ENCODE data around the gene FZD7. TPM values are rescaled to one million over a fixed set of nuclear protein-coding genes. Genes with fewer than 3 reads are reported as not detected.

Gene FZD7
- total RNA-seq, 1 donor from 2014 or later = 0.75 TPM

GRCh38 chr2:202009581-202009980 is 24.1 kb upstream of the FZD7 start:
- ATAC-seq (no peak), DNase-seq (ENCODE audit: low spot score) (no peak)

DNA sequence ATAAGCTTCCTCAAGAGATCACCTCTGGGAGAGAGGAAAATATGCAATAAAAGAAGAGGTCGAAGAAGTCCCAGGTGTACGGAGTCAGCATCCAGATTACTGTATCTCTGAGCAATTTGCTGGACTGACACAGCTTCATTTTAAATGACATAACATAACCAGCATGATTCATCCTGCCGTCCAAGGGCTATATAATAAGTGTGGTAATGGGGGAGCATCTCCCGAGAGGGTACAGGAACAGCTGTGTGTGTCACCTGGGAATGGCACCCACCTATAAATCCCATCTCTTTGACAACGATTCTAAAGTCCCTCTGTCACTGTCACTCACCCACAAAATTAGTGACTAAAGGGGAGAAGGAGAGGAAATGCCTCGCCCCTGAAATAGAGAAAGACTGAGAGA is 19.3 kb upstream of the FZD7 start:
- DNase-seq (ENCODE audit: low spot score) (no peak), ATAC-seq (no peak)

GRCh38 chr2:202014759-202015211 is 18.9 kb upstream of the FZD7 start:
- DNase-seq (ENCODE audit: low spot score) (no peak), ATAC-seq (no peak)

DNA sequence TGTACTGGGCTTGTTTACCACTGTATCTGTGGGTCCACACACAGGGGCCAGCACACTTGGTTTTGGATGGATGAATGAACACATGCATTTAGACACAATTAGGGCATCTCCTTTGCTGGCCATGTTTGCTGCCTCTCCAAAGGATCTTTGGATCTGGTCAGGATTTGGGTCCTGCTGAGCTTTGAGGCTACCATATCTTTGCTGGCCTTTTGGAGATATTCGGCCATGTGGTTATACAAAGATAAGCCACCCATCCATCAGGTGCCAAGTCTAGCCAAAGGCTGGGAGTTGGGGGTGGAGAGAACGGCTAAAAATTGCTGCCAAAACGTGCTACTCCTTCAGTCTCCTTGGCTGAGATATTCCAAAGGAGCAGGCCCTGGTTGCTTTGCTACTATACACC is 18.2 kb upstream of the FZD7 start:
- no peak for ATAC-seq

GRCh38 chr2:202016579-202017227 is 17.0 kb upstream of the FZD7 start:
- no peak for ATAC-seq
- DNase-seq (ENCODE audit: low spot score) = no peak

More for the DNA sequence above, 18.2 kb upstream of the FZD7 start:
- DNase-seq (ENCODE audit: low spot score) = no peak

DNA sequence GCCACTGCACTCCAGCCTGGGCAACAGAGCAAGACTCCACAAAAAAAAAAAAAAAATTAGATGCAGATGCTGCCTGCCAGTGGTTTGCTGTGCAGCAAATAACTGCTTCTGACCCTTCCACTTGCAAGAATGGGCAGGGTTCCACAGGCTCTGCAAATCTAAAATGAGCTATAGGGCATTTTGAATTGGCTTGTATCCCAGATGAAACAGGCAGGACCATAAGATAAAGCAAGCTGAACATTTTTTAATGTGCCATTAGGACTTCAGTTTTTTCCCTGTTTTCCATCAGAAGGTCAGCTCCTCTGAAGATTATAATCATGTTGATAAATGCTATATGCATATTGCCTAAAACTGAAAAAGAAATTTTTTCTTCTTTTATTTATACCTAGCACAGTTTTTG is 15.7 kb upstream of the FZD7 start:
- ATAC-seq (no peak), DNase-seq (ENCODE audit: low spot score) (no peak)

DNA sequence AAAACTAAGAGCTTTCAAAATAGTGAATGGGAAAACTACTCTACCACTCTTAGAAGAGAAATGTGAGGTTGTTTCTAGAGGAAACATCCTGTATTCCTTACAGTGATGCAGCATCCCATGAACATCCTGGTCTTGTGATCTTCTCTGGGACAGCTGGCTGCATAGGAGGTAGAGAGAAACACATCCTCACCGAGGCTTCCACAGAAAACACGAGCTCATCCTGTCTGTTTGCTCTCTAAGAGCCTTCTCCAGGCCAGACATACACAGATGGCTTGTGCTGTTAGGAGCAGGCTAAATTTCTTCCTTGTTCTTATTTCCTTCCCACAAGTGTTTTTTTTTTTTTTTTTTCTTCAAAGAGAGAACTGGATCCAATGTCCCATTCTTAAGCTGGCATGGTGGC is 14.7 kb upstream of the FZD7 start:
- no peak for ATAC-seq

DNA sequence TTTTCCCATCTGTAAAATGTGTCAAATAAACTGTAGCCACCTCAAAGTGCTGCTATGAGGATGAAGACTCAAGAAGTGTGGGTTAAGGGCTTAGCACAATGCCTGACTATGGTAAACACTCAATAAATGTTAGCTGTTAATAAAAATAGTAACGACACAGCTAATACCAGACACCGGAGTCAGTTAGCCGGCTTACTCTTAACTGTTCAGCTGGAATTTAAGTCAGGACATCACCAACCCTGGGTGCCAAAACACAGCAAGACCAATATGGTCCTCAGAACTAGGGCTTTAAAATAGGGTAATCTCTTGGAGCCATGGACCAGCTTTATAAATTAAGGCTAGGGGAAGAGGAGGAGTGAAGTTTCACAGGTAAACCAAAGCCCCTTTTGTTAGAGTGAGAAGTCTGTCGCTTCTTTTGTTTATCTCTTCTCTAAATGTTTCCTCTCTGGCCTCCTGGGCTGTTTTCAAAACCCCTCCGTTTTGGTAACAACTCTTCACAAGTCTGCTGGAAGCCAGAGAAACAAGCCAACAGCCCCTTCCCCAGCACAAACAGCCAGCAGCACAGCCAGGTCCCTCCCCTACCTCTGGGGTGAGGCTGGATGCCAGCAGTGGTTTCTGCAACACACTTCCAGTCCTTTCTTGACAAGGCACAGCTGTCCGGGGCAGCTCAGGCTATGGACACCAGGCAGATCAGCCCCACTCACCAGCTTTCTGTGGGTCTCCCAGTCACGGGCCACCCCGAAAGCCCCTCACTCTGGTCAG is 13.8 kb upstream of the FZD7 start:
- DNase-seq (ENCODE audit: low spot score) (no peak), ATAC-seq (no peak)

More for the DNA sequence above, 14.7 kb upstream of the FZD7 start:
- no peak for DNase-seq (ENCODE audit: low spot score)

GRCh38 chr2:202022755-202023154 is 10.9 kb upstream of the FZD7 start:
- DNase-seq (ENCODE audit: low spot score) (no peak), ATAC-seq (no peak)

GRCh38 chr2:202023198-202023903 is 10.3 kb upstream of the FZD7 start:
- DNase-seq (ENCODE audit: low spot score) = no peak
- no peak for ATAC-seq

DNA sequence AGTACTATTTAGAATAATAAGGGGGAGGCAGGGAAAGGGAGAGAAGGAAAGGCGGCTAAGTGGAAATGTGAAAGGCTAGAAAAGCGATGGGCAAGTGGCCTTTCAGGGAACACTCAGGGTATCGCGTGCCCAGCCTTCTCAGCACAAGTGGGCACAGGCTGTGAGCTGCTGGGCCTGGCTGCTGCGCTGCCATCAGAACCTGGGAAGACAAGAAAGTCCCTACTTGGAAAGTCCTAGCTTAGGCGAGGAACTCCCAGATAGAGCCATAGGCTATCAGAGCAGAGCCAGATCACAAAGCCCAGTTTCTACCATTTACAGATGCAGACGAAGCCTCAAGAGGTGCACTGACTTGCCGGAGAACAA is 9.8 kb upstream of the FZD7 start:
- DNase-seq (ENCODE audit: low spot score) (no peak), ATAC-seq (no peak)

- ATAC-seq = no peak
- DNase-seq (ENCODE audit: low spot score) = no peak
Observed at GRCh38 chr2:202024871-202025270, 8.8 kb upstream of the FZD7 start.

DNA sequence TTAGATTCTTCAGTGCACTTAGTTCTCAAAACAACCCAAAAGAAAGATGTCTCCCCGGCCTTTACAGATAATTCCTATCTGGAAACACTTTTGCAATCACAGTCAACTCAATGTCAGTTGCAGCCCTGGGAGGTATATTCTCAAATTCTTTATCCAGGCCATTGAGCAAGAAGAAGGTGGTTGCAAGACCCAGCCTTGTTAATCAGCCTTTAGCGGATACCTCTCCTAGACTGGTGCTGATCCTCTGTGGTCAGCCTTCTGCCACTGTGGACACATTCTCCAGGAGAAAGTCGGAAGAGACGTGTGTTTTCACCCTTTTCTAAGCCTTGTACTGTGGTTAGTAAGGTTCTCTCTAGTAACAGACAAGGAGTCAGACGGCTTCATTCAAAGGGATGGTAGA is 7.8 kb upstream of the FZD7 start:
- no peak for ATAC-seq

DNA sequence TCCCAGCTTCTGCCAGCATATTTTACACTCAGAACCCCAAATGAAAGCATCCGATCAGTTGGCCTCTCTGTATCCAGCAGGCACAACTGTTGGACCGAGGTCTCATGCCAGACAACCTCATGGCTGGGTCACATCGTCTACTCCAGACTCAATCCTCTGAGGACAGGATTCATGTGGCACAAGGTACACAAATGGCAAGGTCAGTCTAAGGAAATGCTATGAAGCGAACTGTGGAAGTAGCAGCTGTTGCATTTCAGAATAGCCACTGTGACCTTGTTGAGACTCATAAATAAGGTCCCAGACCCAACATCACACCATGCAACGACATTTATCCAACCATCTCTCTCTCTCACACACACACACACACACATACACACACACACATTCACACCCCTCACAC is 7.1 kb upstream of the FZD7 start:
- DNase-seq (ENCODE audit: low spot score) (no peak), ATAC-seq (no peak)

More for the DNA sequence above, 7.8 kb upstream of the FZD7 start:
- no peak for DNase-seq (ENCODE audit: low spot score)

DNA sequence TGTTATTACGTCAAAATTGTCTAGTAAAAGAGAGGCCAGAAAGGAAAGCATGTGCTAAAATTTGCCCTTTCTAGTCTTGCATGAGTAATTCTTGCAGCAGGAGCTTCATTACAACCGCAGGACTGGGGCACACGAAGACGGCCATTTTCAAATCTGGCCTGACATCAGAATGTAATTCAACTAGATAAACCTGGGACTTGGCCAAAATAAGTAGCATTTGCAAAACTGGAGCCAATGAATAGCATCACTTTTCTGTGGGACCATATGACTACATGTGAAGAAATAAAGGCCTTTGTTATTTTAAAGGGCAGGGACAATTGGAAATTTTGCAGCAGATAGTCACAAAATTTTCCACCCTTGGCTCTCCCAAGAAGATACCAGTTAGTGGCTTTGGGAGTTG is 3.0 kb upstream of the FZD7 start:
- no peak for ATAC-seq
- no peak for DNase-seq (ENCODE audit: low spot score)

DNA sequence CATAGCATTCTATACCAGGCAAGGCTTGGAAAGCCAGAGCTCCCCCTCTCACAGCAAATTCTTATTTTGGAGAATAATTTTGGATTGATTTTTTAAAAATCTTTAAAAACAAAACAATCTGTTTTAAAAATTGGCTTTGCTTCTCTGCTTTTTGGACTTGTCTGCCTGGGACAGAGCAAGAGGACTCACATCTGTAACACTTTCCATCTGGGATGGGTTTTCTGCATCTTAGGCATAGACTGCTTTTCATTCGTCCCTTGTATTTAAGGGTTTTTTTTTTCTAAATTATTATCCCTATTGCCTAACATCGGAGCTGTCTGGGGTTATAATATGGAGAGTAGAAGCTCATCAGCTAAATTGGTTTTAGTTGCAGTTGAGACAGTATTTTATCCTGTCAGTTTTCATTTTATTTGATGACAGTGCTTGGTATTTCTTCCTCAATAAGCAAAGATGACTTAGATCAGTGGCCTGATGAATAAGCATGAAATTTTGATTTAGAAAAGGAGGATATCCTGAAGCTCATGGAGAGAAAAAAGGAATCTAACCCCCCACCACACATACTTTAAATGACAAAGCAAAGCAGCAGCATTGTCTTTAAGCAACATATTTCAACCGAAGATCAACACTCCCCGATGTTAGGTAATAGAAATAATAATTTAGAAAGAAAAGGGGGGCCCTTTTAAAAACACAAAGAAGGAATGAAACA is 2.3 kb upstream of the FZD7 start:
- no peak for DNase-seq (ENCODE audit: low spot score)
- no peak for ATAC-seq

- ATAC-seq (peak; percentile 5), DNase-seq (ENCODE audit: low spot score) (no peak)
Observed at GRCh38 chr2:202032846-202033316, 774 bp upstream of the FZD7 start.

GRCh38 chr2:202034249-202035088 is 814 bp downstream of the FZD7 start:
- DNase-seq (ENCODE audit: low spot score) = peak; percentile 49
- peak; percentile 40 for ATAC-seq

- no peak for ATAC-seq
- peak; percentile 44 for DNase-seq (ENCODE audit: low spot score)
Observed at GRCh38 chr2:202035089-202035940, 1.7 kb downstream of the FZD7 start.
